Stimulated activated CD8-positive, alpha-beta memory T cell treated with anti-CD3 and anti-CD28 coated beads, Interleukin-4, amount 100 ng/mL, for 24 hours (primary cell): ENCODE data around the gene OR51V1.
"Not testable (repeated sequence)": the region's sequence is repeated elsewhere in the genome, so short reads cannot be mapped to it uniquely, and the experiment has no call there.

Experiments used
- DNase-seq: peaks from one replicate; pipeline ENCODE4 v3.0.0-alpha.2; 2020; ENCODE audit warnings: low read depth

OR51V1 gene

GRCh38 chr11:5200582-5200981, at the start of gene OR51V1:
Gene OR51V1, minus strand, starts transcription at chr11:5200682. Its CDS starts 0 bp downstream, at chr11:5200682.
- DNase-seq: no peak

GRCh38 chr11:5249807-5250396, 49.4 kb upstream of the OR51V1 start, which contains the start of gene HBG1:
Gene HBG1, minus strand, starts transcription at chr11:5249857. Its CDS starts 53 bp downstream, at chr11:5249804.
- DNase-seq: not testable (repeated sequence)

GRCh38 chr11:5248498-5248897, 48.0 kb upstream of the OR51V1 start:
- DNase-seq: not testable (repeated sequence)

- no peak for DNase-seq
These were observed 47.1 kb upstream of the OR51V1 start for GRCh38 chr11:5247472-5248192.

GRCh38 chr11:5246772-5247471, 46.4 kb upstream of the OR51V1 start:
- no peak for DNase-seq

GRCh38 chr11:5245155-5245554, 44.7 kb upstream of the OR51V1 start:
- DNase-seq: no peak

- DNase-seq: no peak
These were observed 43.3 kb upstream of the OR51V1 start for GRCh38 chr11:5243816-5244180.

- DNase-seq: no peak
These were observed 42.7 kb upstream of the OR51V1 start for GRCh38 chr11:5242933-5243815.

- DNase-seq: no peak
These were observed 41.7 kb upstream of the OR51V1 start for GRCh38 chr11:5242208-5242607.

- DNase-seq: no peak
These were observed 41.0 kb upstream of the OR51V1 start for GRCh38 chr11:5241458-5241857.

- no peak for DNase-seq
These were observed 40.0 kb upstream of the OR51V1 start for GRCh38 chr11:5240458-5240857.

- no peak for DNase-seq
These were observed 39.6 kb upstream of the OR51V1 start for GRCh38 chr11:5240056-5240455.

GRCh38 chr11:5239046-5239445, 38.6 kb upstream of the OR51V1 start:
- DNase-seq: no peak

GRCh38 chr11:5238486-5238885, 38.0 kb upstream of the OR51V1 start:
- DNase-seq: no peak

GRCh38 chr11:5237420-5237819, 36.9 kb upstream of the OR51V1 start:
- DNase-seq: no peak

GRCh38 chr11:5235364-5236095, 35.0 kb upstream of the OR51V1 start:
- no peak for DNase-seq

GRCh38 chr11:5234381-5234834, 33.9 kb upstream of the OR51V1 start, which contains the start of gene HBD:
Gene HBD, minus strand, starts transcription at chr11:5234483. Its CDS starts 50 bp downstream, at chr11:5234433.
- DNase-seq: no peak

- DNase-seq: no peak
These were observed 32.8 kb upstream of the OR51V1 start for GRCh38 chr11:5233307-5233706.

GRCh38 chr11:5232821-5233220, 32.3 kb upstream of the OR51V1 start:
- DNase-seq: no peak

GRCh38 chr11:5232176-5232575, 31.7 kb upstream of the OR51V1 start:
- no peak for DNase-seq

- no peak for DNase-seq
These were observed 30.6 kb upstream of the OR51V1 start for GRCh38 chr11:5231111-5231510.
